ENCODE data around the gene CLCN2.
A peak's percentile ranks its signal among the peaks of the same experiment; 100 is the strongest.

The CLCN2 gene

GRCh38 chr3:184395320-184395660, 33.9 kb upstream of the CLCN2 start:
- H3K4me1 ChIP-seq, result peaks cover 0 to 5% (median 0%) of the 10 kb centered on the region in 4 donors
- DNase-seq, result peak in 1 of 2 donors; percentile 46
- TF ChIP-seq CTCF (IDR thresholded peaks at IDR 0.05), result no peak
- H3K4me3 ChIP-seq, result no peak overlapping the region
- intact Hi-C loops (cut with DNase I; ENCODE audit: low total_unique reads), result no loop called here
- H3K27me3 ChIP-seq, result no peaks in the 10 kb centered on the region
- no peaks in the 10 kb centered on the region for H3K9me3 ChIP-seq
- no peaks in the 10 kb centered on the region for H3K36me3 ChIP-seq
- no peak overlapping the region for H3K27ac ChIP-seq

- H3K4me1 ChIP-seq, result no peaks in the 10 kb centered on the region
Measured at GRCh38 chr3:184391266-184391665, 29.9 kb upstream of the CLCN2 start.

GRCh38 chr3:184389935-184390528, 28.6 kb upstream of the CLCN2 start:
- Histone ChIP-seq H3K27ac (no peak overlapping the region), H3K36me3 (peaks cover 0 to 22% (median 18%) of the 10 kb centered on the region in 3 donors), H3K4me1 (no peaks in the 10 kb centered on the region), H3K27me3 (no peaks in the 10 kb centered on the region), H3K4me3 (no peak overlapping the region), H3K9me3 (no peaks in the 10 kb centered on the region)
- intact Hi-C loops (cut with DNase I; ENCODE audit: low total_unique reads), result no loop called here
- no peak for TF ChIP-seq CTCF (IDR thresholded peaks at IDR 0.05)
- no peak for DNase-seq

More at GRCh38 chr3:184391266-184391665, 29.9 kb upstream of the CLCN2 start:
- Histone ChIP-seq H3K36me3 (peaks cover 0 to 17% (median 16%) of the 10 kb centered on the region in 3 donors), H3K4me3 (no peak overlapping the region), H3K9me3 (no peaks in the 10 kb centered on the region), H3K27ac (no peak overlapping the region), H3K27me3 (no peaks in the 10 kb centered on the region)
- TF ChIP-seq CTCF (IDR thresholded peaks at IDR 0.05), result no peak
- DNase-seq, result no peak
- intact Hi-C loops (cut with DNase I; ENCODE audit: low total_unique reads), result no loop called here

- TF ChIP-seq CTCF (IDR thresholded peaks at IDR 0.05), result no peak
- no peaks in the 10 kb centered on the region for H3K27me3 ChIP-seq
- no peaks in the 10 kb centered on the region for H3K9me3 ChIP-seq
- peak in 1 of 2 donors; percentile 50 for DNase-seq
- no peak overlapping the region for H3K27ac ChIP-seq
- peaks cover 0 to 22% (median 20%) of the 10 kb centered on the region in 3 donors for H3K36me3 ChIP-seq
- no peak overlapping the region for H3K4me3 ChIP-seq
- no peaks in the 10 kb centered on the region for H3K4me1 ChIP-seq
- intact Hi-C loops (cut with DNase I; ENCODE audit: low total_unique reads), result no loop called here
Measured at GRCh38 chr3:184389384-184389783, 28.0 kb upstream of the CLCN2 start.

GRCh38 chr3:184388936-184389230, 27.5 kb upstream of the CLCN2 start:
- peaks cover 0 to 22% (median 20%) of the 10 kb centered on the region in 3 donors for H3K36me3 ChIP-seq
- no peak for DNase-seq

More at GRCh38 chr3:184388936-184389230, 27.5 kb upstream of the CLCN2 start:
- no peak overlapping the region for H3K27ac ChIP-seq
- H3K4me3 ChIP-seq, result no peak overlapping the region
- H3K27me3 ChIP-seq, result no peaks in the 10 kb centered on the region
- H3K9me3 ChIP-seq, result no peaks in the 10 kb centered on the region
- no peak for TF ChIP-seq CTCF (IDR thresholded peaks at IDR 0.05)
- intact Hi-C loops (cut with DNase I; ENCODE audit: low total_unique reads), result no loop called here
- no peaks in the 10 kb centered on the region for H3K4me1 ChIP-seq
